Fibroblast of skin of right biceps (primary cell): ENCODE measurements around the gene SPEM3.
"Not testable (repeated sequence)": the region's sequence is repeated elsewhere in the genome, so short reads cannot be mapped to it uniquely, and the experiment has no call there.

Source experiments
- DNase-seq: peaks from one replicate; pipeline ENCODE4 v3.0.0-alpha.2; 2013

The SPEM3 gene

DNA sequence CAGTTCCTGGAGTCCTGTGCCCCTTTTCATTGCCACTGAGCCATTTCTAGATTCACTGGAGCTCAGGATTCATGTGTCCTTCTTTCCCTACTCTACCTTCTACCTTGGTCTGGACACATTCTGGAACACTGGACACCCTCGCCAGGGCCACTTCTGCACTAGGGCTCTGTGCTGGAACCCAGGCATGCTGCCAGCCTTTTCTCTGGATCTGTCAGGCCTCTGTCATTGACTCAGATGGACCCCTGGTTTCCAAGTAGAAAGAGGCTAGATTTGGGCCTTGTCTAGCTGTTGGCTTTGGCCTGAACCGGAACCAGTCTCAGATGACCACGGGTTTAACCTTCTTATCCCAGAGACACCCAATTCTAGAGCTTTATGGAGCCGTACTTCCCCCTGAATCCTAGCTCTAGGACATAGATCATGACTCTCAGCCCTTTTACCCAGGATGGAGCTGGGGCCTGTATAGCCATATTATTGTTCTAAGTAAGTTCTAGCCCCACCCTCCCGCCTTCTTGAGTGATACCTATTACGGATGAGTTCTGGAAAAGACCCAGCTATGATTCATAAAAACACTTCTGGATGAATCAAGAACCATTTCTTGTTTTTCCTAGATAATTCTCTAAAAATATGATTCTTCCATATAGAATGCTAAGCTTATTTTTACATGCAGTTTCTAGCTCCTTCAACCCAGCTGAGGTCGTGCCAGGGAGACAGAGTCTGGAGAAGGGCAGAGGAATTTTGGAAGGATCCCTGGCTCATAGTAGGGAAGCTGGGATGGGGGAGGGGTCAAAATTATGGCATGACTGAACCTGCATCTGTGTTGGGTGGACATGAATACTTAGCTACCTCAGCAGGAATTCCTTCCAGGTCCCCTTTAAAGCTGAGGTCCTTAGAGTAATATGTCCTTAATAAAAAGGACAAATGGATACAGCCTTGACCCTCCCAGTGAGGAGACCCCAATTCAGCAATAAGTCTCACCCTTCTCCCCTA is 15.1 kb downstream of the SPEM3 start:
- peak; percentile 77 for DNase-seq

DNA sequence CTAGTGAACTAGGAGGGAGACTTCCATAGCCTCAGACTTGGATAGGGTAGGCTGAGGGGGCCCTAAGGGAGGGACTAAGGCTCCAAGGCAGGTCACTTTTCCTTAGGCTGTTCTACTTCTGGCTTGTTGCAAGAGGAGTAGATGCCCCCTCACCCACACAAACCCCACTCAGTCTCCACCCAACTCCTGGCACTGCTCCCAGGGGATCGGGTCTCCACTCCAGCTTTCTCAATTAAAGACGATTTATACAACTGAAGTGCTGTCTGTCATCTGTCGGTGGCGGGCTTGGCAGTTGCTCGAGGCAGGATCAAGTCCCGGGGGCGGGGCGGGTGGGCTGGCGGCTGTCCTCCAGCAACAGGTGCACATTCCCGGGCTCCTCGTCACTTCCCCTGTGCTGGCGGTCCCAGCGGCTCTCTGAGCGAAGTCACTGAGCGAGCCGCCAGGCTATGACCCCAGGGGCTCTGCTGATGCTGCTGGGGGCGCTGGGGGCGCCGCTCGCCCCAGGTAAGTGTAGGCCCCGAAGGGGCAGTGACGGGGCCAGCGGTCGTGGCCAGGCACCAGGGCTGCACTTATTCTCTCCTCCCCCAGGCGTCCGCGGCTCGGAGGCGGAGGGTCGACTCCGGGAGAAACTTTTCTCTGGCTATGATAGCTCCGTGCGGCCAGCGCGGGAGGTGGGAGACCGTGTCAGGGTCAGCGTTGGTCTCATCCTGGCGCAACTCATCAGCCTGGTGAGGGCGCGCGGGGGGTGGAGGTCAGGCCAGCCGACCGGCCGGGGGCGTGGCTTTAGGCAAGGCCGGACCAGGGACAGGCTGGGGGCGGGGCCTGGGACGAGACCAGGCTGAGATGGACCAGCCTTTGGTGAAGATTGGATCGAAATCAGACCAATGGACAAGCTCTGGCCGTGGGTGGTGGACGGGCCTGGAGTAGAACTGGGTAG is 16.3 kb downstream of the SPEM3 start, which contains the start of gene CHRNB1:
CHRNB1 (plus strand) TSS at position 380 of the 937 bp plus-strand sequence; CDS start at position 447, 67 bp downstream.
- peak; percentile 19 for DNase-seq

DNA sequence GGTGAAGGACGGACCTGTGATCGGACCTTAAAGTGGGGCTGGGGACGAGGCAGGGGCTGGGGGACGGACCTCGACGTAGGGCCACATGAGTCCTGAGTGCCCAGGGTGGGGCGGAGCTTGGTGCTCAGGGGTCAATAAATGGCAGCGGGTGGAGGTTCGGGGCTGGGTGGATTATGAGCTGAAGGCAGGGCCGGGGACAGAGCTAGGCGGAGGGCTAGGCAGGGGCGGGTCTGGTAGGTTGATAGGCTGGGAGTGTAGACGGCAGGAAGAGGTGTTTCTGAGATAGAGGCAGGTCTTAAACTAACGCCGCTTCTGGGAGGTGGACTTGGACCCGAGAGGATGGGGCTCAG is 16.9 kb downstream of the SPEM3 start:
- DNase-seq, result no peak

DNA sequence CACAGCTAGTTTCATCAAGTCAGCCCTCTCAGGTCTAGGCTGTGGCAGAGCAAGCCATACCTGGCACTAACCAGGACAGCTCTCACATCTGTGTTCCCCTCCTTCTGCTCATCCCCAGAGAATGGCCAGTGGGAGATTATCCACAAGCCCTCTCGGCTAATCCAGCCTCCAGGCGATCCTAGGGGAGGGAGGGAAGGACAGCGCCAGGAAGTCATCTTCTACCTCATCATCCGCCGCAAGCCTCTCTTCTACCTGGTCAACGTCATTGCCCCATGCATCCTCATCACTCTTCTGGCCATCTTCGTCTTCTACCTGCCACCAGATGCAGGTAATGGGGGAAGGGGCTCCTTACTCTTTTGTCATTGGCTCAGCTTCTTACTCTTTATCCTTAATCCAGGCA is 19.8 kb downstream of the SPEM3 start:
- no peak for DNase-seq

DNA sequence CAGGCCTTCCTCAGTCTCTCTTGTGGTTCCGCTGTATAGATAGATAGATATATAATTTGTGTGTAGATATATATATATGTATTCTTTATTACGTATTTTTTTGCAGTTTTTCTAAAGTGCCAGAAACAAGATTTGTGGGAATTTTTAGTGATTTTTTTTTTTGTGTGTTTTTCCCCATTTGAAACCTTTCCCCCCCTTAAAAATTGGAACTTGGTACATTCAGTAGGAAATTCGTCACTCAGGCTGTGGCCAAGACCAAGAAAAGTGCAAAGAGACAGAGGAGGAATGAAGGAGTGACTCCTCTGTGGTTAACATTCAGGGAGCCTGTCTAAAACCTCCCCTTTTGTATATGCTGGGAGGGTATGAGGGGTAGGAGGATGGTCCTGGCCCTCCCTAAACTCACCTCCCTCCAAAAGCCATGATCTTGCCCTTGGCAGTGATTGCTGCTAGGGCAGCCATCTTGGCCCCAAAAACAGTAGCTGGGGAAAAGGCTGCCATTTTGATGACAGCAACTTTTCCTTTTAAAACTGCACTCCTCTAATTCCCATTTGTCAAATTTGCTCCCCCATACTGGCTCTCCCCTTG is 31.4 kb downstream of the SPEM3 start:
- peak; percentile 44 for DNase-seq

DNA sequence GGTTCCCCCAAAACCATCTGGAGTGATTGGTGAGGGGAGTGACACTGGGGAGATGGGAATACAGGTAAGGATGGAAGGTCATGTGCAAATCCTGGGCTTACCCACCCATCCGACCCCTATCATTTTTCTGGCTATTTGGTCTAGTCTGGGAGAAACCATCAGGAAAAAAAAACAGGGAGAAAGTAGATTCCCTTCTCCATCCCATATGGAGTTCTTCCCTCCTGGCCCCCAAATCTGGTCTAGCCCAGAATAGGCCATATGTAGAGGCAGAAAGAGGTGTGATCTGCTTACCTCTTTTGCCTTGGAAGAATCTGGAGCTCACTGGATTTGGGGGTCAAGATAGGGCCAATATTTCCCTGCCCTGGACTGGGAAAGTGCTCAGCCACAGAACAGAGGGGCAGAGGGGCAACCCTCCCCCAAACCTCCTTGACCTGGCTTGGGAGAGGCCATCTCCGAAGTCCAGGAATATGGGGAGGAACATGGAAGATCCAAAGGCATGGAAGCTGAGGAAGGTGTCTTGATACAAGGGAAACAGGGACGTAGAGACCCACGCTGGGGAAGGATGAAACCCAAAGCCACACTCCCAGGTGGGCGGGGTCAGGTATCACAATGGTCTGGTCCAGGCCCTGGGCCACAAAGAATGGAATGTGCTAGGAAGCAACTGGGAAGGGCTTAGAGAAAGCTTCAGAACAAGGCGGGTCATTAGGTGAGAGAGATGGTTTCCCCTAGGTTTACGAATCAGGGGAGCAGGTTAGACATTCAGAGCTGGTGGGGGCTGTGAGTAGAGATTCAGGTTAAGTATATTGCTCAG is 32.4 kb downstream of the SPEM3 start:
- no peak for DNase-seq

DNA sequence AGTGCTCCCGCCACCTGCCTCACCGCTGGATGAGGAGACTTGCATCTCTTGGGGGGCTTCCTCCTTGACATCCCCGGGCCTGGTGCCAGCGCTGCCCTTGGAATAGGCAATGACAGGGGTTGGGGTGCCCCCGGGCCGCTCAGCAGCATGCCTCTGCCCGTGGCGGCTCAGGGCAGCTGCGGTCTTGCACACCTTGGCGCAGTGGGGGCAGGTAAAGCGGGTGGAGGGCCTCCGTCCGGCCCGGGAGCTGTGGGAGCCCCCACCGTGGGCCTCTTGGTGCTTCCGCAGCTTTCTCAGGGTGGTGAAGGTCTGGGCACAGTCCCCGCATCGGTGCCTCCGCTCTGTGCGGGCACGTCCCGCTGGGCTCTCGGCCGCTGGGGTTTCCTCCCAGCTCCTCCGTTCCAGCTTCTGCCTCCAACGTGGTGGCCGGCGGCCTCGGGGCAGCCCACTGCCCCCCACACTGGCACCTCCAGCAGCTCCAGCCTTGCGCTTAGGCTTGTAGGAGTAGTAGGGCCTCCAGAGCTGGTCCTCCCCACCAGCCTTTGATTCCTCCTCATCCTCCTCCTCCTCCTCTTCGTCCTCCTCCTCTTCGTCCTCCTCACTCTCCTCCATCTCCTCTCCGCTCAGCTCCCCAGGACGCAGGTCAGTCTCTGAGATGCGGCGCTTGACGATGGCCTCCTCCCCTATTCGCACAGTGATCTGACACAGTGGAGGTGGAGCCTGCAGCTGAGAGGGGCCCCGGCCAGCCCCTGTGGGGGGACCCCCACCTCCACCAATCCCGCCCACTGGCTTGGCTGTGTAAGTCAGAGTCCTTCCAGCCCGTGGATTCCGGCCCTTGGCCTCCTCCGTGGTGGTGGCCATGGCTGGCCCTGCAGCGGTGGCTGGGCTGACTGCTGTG is 34.1 kb downstream of the SPEM3 start:
- DNase-seq, result no peak

DNA sequence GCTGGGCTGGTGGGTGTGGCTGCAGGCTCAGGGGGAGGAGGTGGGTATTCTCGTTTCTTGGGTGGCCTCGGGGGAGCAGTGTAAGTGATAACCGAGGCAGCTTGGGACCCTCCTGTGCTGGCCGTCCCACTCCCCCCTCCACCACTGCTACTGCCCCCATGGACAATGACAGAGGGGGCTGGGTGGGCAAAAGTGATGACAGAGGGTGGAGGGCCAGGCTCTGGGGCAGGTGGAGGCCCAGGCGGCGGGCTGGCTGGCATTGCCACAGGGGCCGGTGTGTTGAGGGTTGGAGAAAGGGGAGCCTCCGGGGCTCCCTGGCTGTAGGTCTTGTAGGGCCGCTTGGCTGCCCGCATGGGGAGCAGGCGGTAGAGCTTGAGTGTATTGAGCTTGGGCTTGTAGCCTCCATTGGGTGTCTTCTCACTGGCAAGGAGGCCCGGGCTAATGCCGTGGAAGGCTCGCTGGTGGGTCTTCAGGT is 34.8 kb downstream of the SPEM3 start:
- no peak for DNase-seq

DNA sequence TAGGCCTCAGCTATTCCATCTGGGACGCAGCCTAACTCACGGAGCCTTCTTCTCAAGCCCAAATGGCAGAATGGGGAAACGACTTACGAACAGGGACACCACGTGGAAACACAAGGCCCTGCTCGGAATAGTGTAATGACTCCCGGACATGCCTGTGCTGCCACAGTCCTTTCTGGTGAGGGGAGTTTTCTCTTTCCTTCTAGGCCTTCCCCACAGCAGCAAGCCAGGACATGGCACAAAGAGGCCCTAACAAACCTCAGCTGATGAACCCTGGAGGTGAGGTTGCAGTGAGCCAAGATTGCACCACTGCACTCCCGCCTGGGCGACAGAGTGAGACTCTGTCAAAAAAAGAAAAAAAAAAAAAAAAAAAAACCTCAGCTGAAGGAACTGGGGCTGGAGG is 35.4 kb downstream of the SPEM3 start:
- no peak for DNase-seq

DNA sequence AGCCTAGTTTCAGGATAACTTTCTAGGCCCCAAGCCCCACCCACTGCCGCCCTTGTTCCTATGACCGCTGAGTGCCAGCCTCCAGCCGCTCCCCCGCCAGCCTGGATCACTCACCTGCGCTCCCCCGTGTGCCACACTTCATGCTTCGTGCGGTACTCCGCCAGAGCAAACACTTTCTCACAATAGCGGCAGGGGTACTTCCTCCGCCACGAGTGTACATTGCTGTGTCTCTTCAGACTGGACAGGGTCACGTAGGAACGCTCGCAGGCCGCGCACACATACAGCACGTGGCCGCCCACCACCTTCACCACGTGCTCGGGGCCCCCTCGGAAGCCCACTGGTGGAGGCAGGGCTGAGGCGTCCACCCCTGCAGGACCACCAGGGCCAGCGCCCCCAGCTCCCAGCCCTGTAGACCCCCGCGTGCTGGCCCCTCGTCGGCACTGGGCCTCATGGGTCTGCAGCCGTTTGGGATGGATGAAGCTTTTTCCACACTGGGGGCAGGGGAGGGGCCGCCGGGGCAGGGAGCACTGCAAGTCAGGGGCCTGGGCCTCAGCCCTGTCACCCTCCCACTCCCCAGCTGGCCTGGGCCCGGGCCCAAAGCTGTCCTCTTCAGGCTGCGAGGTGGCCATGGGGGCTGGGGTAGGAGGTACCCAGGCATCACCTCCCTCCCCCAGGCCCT is 37.1 kb downstream of the SPEM3 start:
- DNase-seq, result no peak

DNA sequence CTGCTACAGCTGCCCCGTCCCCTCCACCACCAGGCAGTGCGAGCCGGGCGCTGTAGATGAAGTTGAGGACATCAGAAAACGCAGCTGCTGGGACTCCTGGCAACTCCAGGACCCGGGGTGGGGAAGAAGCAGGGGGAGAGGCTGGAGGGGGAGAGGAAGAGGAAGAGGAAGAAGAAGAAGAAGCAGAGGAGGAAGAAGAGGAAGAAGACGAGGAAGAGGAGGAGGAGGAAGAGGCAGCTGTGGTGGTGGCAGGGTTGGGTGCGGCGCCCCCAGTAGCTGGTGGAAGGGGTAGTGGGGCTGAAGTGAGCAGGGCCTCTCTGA is 37.6 kb downstream of the SPEM3 start:
- DNase-seq, result no peak

DNA sequence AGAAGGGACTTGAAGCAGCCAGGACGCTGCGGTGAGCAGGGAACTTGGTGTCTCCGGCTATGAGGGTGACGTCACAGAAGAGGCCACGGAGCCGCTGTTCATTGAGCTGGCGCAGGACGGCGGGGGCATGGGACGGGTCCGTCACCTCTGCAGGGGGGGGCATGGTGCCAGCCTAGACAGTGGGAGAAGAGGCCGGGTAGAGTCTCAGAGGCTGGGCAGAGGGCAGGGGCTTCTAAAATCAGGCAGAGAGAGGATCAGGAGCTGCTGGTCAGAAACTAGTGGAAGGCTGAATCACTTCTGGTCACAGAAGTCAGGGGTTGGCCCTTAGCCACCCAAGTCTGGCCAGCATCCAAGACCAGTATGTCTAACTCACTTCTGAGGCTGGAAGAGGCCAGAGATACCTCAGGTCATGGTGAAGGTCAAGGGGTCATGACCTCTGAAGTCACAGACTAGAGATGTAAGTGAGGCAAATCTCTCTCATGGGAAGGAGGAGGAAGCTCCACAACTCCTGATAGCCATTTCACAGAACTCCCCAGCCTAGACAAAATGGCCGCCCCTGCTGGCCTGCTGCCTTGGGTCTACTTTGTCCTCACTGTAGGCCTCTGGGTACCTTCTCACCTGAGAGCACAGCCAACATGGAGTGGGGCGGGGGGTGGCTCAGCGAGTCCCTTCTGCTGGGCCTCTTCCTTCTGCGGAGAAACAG is 38.1 kb downstream of the SPEM3 start:
- no peak for DNase-seq

DNA sequence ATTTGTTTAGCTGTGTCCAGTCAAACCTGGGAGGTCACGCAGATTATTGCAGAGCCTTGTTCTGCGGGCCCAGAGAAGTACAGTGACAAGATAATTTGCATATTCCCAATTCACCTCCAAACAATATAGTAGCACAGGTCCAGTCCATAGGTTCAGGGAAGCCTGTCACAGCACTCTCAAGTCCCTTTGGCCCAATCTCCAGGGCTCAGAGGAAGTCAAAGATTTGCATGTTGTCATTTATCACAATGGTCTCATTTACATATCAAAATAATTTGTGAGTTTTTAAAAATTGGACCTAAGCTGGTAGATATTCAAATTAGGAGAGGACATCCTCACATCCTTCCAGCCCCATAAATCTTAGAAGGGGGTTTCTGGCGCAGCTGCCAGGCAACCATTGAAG is 38.8 kb downstream of the SPEM3 start:
- DNase-seq, result no peak

DNA sequence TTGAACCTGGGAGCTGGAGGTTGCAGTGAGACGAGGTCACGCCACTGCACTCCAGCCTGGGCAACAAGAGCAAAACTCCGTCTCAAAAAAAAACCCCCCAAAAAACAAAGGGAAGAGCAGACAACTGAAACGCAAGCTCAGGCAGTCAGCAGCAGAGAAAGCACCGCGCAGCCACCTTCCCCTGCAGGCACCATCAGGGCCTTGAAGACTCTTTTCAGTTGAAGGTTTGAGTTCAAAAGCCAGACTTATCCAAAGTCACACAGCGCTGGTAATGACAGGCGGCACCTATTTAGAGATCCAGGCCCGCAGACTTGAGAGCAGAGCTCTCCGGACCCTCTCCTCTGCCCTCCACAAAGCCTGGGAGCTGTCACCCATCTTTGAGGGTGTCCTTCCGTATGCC is 39.6 kb downstream of the SPEM3 start:
- no peak for DNase-seq

DNA sequence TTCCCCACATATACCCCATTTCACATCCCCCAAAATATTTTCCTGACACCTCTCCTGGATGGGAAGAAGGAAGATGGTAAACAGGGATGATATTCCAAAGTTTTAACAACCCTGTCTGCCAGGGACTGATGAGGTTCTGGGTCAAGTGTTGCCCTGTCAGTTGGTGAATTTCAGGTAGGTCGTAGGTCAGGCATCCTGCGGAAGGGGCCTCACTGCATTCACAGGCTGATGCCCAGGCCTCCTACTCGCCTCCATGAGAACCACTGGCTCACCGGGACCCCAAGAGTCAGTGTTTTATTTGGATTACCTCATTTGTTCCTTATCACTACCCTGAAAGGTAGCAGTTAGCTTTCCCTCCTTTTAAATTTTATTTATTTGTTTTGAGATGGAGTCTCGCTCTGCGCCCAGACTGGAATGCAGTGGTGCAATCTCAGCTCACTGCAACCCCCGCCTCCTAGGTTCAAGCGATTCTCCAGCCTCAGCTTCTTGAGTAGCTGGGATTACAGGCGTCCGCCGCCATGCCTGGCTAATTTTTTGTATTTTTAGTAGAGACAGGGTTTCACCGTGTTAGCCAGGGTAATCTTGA is 40.2 kb downstream of the SPEM3 start:
- DNase-seq, result no peak

DNA sequence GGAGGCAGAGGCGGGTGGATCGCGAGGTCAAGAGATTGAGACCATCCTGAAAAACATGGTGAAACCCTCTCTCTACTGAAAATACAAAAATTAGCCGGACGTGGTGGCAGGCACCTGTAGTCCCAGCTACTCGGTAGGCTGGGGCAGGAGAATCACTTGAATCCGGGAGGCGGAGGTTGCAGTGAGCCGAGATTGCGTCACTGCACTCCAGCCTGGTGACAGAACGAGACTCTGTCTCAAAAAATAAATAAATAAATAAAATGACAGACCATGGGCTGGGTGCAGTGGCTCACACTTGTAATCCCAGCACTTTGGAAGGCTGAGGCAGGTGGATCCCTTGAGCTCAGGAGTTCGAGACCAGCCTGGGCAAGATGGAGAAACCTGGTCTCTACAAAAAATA is 41.2 kb downstream of the SPEM3 start:
- not testable (repeated sequence) for DNase-seq

DNA sequence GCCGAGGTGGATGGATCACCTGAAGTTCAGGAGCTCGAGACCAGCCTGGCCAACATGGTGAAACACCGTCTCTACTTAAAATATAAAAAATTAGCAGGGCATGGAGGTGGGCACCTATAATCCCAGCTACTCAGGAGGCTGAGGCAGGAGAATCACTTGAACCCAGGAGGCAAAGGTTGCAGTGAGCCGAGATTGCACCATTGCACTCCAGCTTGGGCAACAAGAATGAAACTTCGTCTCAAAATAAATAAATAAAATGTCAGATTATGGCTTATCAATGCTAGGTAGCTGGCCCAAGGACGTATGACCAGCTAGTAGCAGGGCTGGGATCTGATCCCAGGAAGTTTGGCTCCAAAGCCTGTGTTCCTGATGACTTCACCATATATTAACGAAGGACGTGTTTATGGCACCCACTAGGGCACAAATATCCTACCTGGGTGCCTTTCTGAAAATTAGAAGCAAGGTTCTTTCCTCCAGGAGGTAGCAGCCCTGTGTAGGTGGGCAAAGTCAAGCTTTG is 41.9 kb downstream of the SPEM3 start:
- DNase-seq, result not testable (repeated sequence)

DNA sequence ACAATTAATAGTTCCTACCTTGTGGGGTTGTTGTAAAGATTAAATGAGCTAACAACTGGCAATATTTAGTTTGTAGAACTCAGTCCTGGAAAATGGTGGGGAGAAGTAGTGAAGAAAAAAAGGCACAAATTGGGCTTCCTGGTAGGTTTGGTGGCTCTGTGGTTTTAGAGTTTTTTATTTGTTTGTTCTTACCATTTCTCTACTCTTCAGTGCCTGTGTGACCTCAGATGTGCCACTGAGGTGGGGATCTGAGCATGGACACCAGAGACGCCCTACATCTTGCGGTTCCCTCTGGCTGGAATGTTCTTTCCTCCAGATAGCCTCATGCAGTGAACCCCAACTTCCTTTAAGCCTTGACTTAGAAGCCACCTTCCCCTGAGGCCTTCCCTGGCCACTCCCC is 43.1 kb downstream of the SPEM3 start:
- no peak for DNase-seq

DNA sequence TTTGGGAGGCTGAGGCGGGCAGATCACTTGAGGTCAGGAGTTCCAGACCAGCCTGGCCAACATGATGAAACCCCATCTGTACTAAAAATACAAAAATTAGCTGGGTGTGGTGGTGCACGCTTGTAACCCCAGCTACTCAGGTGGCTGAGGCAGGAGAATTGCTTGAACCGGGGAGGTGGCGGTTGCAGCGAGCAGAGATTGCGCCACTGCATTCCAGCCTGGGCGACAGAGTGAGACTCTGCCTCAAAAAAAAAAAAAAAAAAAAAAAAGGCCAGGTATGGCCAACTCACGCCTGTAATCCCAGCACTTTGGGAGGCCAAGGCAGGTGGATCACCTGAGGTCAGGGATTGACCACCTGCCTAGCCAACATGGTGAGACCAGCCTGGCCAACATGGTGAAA is 46.1 kb downstream of the SPEM3 start:
- DNase-seq, result not testable (repeated sequence)
